ENCODE data around the gene FLNC. TPM values are rescaled to one million over a fixed set of nuclear protein-coding genes. Genes with fewer than 3 reads are reported as not detected.

The FLNC gene
- total and polyA plus RNA-seq, 2 of the 13 experiments (the other 11 are each of a cell fraction or from before 2014, with no cell fraction given) = 0.02 TPM; not detected in 1

DNA sequence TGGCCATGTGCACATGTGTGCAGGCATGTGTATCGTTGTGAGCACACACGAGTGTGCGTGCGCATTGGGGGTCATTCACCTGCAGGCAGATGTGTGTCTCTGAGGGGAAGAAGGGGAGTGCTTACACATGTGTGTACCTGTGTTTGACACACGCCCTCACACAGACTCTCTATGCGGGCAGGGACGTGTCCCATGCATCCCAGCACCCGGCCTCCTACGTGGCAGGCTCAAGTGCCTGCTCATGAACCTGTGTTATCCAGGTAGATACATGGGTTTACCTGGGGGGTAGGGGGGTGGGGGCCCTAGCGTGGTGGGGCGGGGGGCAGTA, 61.7 kb downstream of the FLNC start:
- H3K27ac ChIP-seq (ENCODE audit: extremely low read length, insufficient read depth, low read length) = no peak overlapping the region
- H3K27me3 ChIP-seq (ENCODE audit: control insufficient read depth in 1 of 2, insufficient read depth in 2 of 2, low read length in 2 of 2) = peaks cover 1 to 26% of the 10 kb centered on the region in 2 experiments; a peak in 4 of 5 replicates
- no peaks in the 10 kb centered on the region for H4K20me1 ChIP-seq (ENCODE audit: insufficient read depth, low read length)
- no peak for DNase-seq (ENCODE audit: low spot score)
- WGBS (ENCODE audit: low lambda C conversion rate) = 46% methylated on average over 11 of the region's 11 CpGs
- intact Hi-C loops (cut with micrococcal nuclease; ENCODE audit: unreplicated experiment) (no loop called here), in situ Hi-C loops (cut with HindIII; ENCODE audit: extremely low pct_ligation_motif_present, low pct_unique_long_range_greater_than_20kb) (loop anchor here (25.0 kb wide), 1 partner anchor 455 kb away; no protein-coding TSS in a partner anchor)
- H3K79me2 ChIP-seq (ENCODE audit: insufficient read depth, low read length) = no peaks in the 10 kb centered on the region
- no TSS peak for BruUV-seq (replicated peaks)
- H3K4me2 ChIP-seq (ENCODE audit: low read depth, low read length) = no peak overlapping the region
- H3K4me1 ChIP-seq (ENCODE audit: insufficient read depth, low read length) = peaks cover 20% of the 10 kb centered on the region
- H2AFZ ChIP-seq (ENCODE audit: low read length) = no peak overlapping the region
- no peaks in the 10 kb centered on the region for H3K36me3 ChIP-seq (replicated peaks in 1 of 2; ENCODE audit: control insufficient read depth in 1 of 2, insufficient read depth in 2 of 2, low read length in 2 of 2)
- ChIA-PET POLR2A (no interaction called here), CTCF (ENCODE audit: low intra/inter-chr PET ratio, low total read pairs) (no interaction called here)
- H3K4me3 ChIP-seq (replicated peaks in 1 of 3; ENCODE audit: insufficient read depth in 1 of 3, low read depth in 2 of 3, low read length in 3 of 3) = no peak overlapping the region
- H3K9ac ChIP-seq (ENCODE audit: insufficient read depth, low read depth, low read length) = no peak overlapping the region
- H3K9me3 ChIP-seq (ENCODE audit: low read length) = no peaks in the 10 kb centered on the region
- no peak for FAIRE-seq
- no peak; the same call in 2 of the 3 replicates for ATAC-seq
- TF ChIP-seq MNT (IDR thresholded peaks at IDR 0.05) = peak; percentile 74
- no peak for TF ChIP-seq SRY (CRISPR knock-in tag; IDR thresholded peaks at IDR 0.05)

DNA sequence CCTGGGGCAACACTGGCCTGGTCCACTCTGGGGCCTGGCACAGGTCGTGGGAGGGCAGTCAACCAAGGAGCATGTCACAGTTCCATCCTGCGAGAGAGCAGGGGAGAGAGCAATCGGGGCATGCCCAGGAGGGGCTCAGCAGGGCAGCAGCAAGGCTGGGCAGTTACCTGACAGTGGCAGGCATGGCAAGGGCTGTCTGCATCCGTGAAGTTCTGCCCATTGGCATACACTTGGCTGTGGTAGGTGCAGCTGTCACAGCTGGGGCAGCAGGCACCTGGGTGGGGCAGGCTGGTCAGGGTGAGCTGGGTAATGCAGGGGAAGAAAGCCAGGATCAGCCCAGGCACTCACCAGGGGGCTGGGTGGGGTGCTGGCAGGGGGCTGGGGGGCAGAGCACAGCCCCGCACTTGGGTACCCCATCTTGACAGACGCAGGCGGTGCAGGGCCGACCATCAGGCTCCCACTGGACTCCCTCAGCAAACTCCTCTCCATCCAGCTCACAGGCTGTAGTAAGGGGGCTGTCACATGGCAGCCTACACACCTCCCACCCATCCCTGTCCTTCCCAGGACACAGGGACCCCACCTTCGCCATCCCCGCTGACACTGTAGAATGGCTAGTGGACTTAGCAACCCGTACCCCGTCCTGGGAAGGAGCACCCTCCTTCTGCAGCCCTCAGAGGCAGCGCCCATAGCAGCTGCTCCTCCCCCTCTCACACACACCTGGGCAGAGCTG, 62.5 kb downstream of the FLNC start:
- Histone ChIP-seq H3K9me3 (ENCODE audit: low read length) (no peaks in the 10 kb centered on the region), H2AFZ (ENCODE audit: low read length) (no peak overlapping the region), H3K9ac (ENCODE audit: insufficient read depth, low read depth, low read length) (no peak overlapping the region), H3K27ac (ENCODE audit: extremely low read length, insufficient read depth, low read length) (no peak overlapping the region), H3K36me3 (replicated peaks in 1 of 2; ENCODE audit: control insufficient read depth in 1 of 2, insufficient read depth in 2 of 2, low read length in 2 of 2) (no peaks in the 10 kb centered on the region), H3K4me1 (ENCODE audit: insufficient read depth, low read length) (peaks cover 12% of the 10 kb centered on the region), H3K4me2 (ENCODE audit: low read depth, low read length) (no peak overlapping the region), H3K27me3 (ENCODE audit: control insufficient read depth in 1 of 2, insufficient read depth in 2 of 2, low read length in 2 of 2) (peaks cover 1 to 26% of the 10 kb centered on the region in 2 experiments; a peak in 4 of 5 replicates), H3K4me3 (replicated peaks in 1 of 3; ENCODE audit: insufficient read depth in 1 of 3, low read depth in 2 of 3, low read length in 3 of 3) (no peak overlapping the region), H3K79me2 (ENCODE audit: insufficient read depth, low read length) (no peaks in the 10 kb centered on the region), H4K20me1 (ENCODE audit: insufficient read depth, low read length) (no peaks in the 10 kb centered on the region)
- DNase-seq (ENCODE audit: low spot score) = no peak
- FAIRE-seq = no peak
- no TSS peak for BruUV-seq (replicated peaks)
- 0% methylated on average over 2 of the region's 13 CpGs for WGBS (ENCODE audit: low lambda C conversion rate)
- peak; percentile 20 for ATAC-seq
- POLR2A ChIA-PET = no interaction called here
- in situ Hi-C loops (cut with HindIII; ENCODE audit: extremely low pct_ligation_motif_present, low pct_unique_long_range_greater_than_20kb) (loop anchor here (25.0 kb wide), 1 partner anchor 455 kb away; no protein-coding TSS in a partner anchor), intact Hi-C loops (cut with micrococcal nuclease; ENCODE audit: unreplicated experiment) (no loop called here)
- CTCF ChIA-PET (ENCODE audit: low intra/inter-chr PET ratio, low total read pairs) = no interaction called here
- no peak for TF ChIP-seq GABPB1 (CRISPR knock-in tag; IDR thresholded peaks at IDR 0.05)
- TF ChIP-seq NCOA5 (CRISPR knock-in tag; IDR thresholded peaks at IDR 0.05) = no peak
- no peak for TF ChIP-seq SYNCRIP (IDR thresholded peaks at IDR 0.05; ENCODE audit: insufficient read depth, low read depth, low read length)
- no peak for TF ChIP-seq ZNF234 (CRISPR knock-in tag; conservative IDR thresholded peaks at IDR 0.05)
